Lung (tissue), 12 donors: ENCODE results near the gene MED12. TPM values are rescaled to one million over a fixed set of nuclear protein-coding genes. Genes with fewer than 3 reads are reported as not detected.

ENCODE experiments used
- ATAC-seq: fragments of 200-7000 bp; cut with Tn5 transposase; one replicate; pipeline ENCODE4 v1.9.1; 2020; ENCODE audit warnings: moderate number of reproducible peaks; ENCODE audit not compliant: insufficient read depth, low FRiP score
- DNase-seq, 3 donors: peaks; one replicate each; pipeline ENCODE4 v3.0.0-alpha.2; 2013 to 2017
- H3K27ac ChIP-seq, 2 donors: one replicate each; pipeline ENCODE4 v1.5.1; 2013; ENCODE audit warnings: mild to moderate bottlenecking in 2 of 2, moderate library complexity in 2 of 2, control low read depth in 1 of 2, inconsistent platforms in 1 of 2, low read depth in 1 of 2, low read length in 1 of 2
- H3K27me3 ChIP-seq, 3 donors: one replicate each; pipeline ENCODE4 v1.5.1; 2013; ENCODE audit warnings: low read length in 2 of 3; ENCODE audit not compliant: control insufficient read depth in 3 of 3, insufficient read depth in 3 of 3
- H3K36me3 ChIP-seq, 4 donors: one replicate each; pipeline ENCODE4 v1.5.1; 2013; ENCODE audit warnings: low read length in 4 of 4, mild to moderate bottlenecking in 1 of 4, moderate library complexity in 1 of 4; ENCODE audit not compliant: control insufficient read depth in 4 of 4, insufficient read depth in 4 of 4
- H3K4me1 ChIP-seq, 5 donors: one replicate each; pipeline ENCODE4 v1.5.1; 2013; ENCODE audit warnings: low read length in 5 of 5, mild to moderate bottlenecking in 2 of 5, moderate library complexity in 1 of 5; ENCODE audit not compliant: control insufficient read depth in 5 of 5, insufficient read depth in 5 of 5
- H3K4me3 ChIP-seq: one replicate; pipeline ENCODE4 v1.5.1; 2013; ENCODE audit warnings: mild to moderate bottlenecking, control low read depth, moderate library complexity
- H3K9ac ChIP-seq, 2 donors: one replicate each; pipeline ENCODE4 v1.5.1; 2013; ENCODE audit warnings: low read length in 2 of 2, control low read depth in 1 of 2; ENCODE audit not compliant: insufficient read depth in 1 of 2
- H3K9me3 ChIP-seq, 4 donors: one replicate each; pipeline ENCODE4 v1.5.1; 2013; ENCODE audit warnings: low read length in 3 of 4, mild to moderate bottlenecking in 1 of 4, moderate library complexity in 1 of 4; ENCODE audit not compliant: control insufficient read depth in 4 of 4, insufficient read depth in 3 of 4
- CTCF ChIP-seq: IDR thresholded peaks from 2 replicates; pipeline ENCODE4 v1.5.1; 2012; ENCODE audit warnings: mild to moderate bottlenecking; ENCODE audit errors: control extremely low read depth, extremely low read depth
- WGBS, 2 donors: extraction: QIAGEN DNeasy Blood & Tissue Kit; methylation state at CpG; one replicate each; pipeline ENCODE4 v1.1.7; 2013; 5-methylcytosine and 5-hydroxymethylcytosine counted together
- polyA plus RNA-seq, 2 donors: library from polyadenylated mRNA; stranded (reverse); fragments of 200-250 nt; gene quantifications; one replicate each; pipeline ENCODE4 v1.2.1, GENCODE V29; 2013
- total RNA-seq, 2 donors: library from RNA; depleted of rRNA in 1 of 2; stranded (reverse); fragments of >200 nt in 1 of 2; gene quantifications; one replicate each; pipeline ENCODE4 v1.2.1, GENCODE V29; 2014 to 2021
- donor health status: control.
- donor health status: control.
- donor health status: Bipolar disorder and iron deficiency.
- donor health status: healthy.
- donor health status: DM: yes; HTN: yes; CAD: no.

Gene MED12
- total and polyA plus RNA-seq, 4 donors: 10.3 to 41.1 (median 24.9) TPM

- peaks cover 0 to 2% (median 0%) of the 10 kb centered on the region in 3 donors for H3K27me3 ChIP-seq
- no peak overlapping the region for H3K4me3 ChIP-seq
- no peak for TF ChIP-seq CTCF
- 15 to 39% methylated on average over 8 to 9 of the region's 9 CpGs for WGBS, 2 donors
- H3K9me3 ChIP-seq: peaks cover 0 to 4% (median under 1%) of the 10 kb centered on the region in 4 donors
- DNase-seq (peak; percentile 25 to 42 (median 29)), ATAC-seq (no peak)
- H3K9ac ChIP-seq: no peak overlapping the region
- H3K36me3 ChIP-seq: no peaks in the 10 kb centered on the region
- H3K27ac ChIP-seq: no peak overlapping the region
- peaks cover 0 to 23% (median 4%) of the 10 kb centered on the region in 5 donors for H3K4me1 ChIP-seq
Measured at GRCh38 chrX:71107762-71108360, 10.5 kb upstream of the MED12 start.

- no peak for TF ChIP-seq CTCF
- H3K9ac ChIP-seq: no peak overlapping the region
- H3K27me3 ChIP-seq: peaks cover 0 to 2% (median 0%) of the 10 kb centered on the region in 3 donors
- H3K36me3 ChIP-seq: no peaks in the 10 kb centered on the region
- 83 to 96% methylated on average over 6 of the region's 6 CpGs for WGBS, 2 donors
- DNase-seq: no peak
- ATAC-seq: no peak
- no peak overlapping the region for H3K27ac ChIP-seq
- peaks cover 0 to 12% (median 0%) of the 10 kb centered on the region in 5 donors for H3K4me1 ChIP-seq
- H3K4me3 ChIP-seq: no peak overlapping the region
- peaks cover 0 to 4% (median under 1%) of the 10 kb centered on the region in 4 donors for H3K9me3 ChIP-seq
Measured at GRCh38 chrX:71109051-71109450, 9.3 kb upstream of the MED12 start.

GRCh38 chrX:71111141-71111843, 7.1 kb upstream of the MED12 start, which contains the start of gene IL2RG:
Gene IL2RG (minus strand): TSS chrX:71111577. CDS start chrX:71111539, 38 bp downstream.
- no peak within 1 kb of the TSS for H3K9ac ChIP-seq
- WGBS, 2 donors: 31 to 47% methylated on average over 8 of the region's 8 CpGs
- H3K27me3 ChIP-seq: peaks cover 0 to 2% (median 0%) of the 10 kb centered on the region in 3 donors
- peak within 1 kb of the TSS in 1 of 2 donors; percentile 46 for H3K27ac ChIP-seq
- DNase-seq (no peak), ATAC-seq (no peak)
- H3K9me3 ChIP-seq: peaks cover 0 to 2% (median under 1%) of the 10 kb centered on the region in 4 donors
- no peaks in the 10 kb centered on the region for H3K36me3 ChIP-seq
- no peak within 1 kb of the TSS for H3K4me3 ChIP-seq
- TF ChIP-seq CTCF: no peak
- H3K4me1 ChIP-seq: peaks cover 0 to 5% (median 0%) of the 10 kb centered on the region in 5 donors
